Hippocampal formation (tissue), 2 donors: Measurements from ENCODE around the gene ALAD.
"Not testable (repeated sequence)": the region's sequence is repeated elsewhere in the genome, so short reads cannot be mapped to it uniquely, and the experiment has no call there.

Experiments used
- DNase-seq, 2 donors: peaks; one replicate each; lab custom pipeline; 2025; lab: John Stamatoyannopoulos, UW

Gene ALAD

DNA sequence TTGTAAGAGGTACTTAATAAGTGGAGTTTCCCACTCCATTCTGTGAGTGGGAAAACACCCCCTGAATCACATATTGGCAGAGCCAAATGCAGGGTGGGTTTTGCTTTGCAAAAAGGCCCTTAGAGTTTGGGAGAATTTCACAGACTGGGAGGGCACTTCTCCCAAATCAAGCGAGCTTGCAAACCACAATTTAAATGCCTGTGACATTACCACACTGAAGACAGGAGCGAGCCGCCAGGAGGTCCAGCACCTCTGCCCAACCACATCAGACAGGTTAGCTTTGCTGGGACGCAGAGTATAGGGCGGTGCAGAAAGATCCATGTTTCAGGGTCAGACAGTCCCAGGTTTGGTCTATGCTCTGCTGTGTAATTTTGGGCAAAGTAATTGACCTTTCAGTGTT lies 2.3 kb downstream of the ALAD start:
- no peak for DNase-seq

DNA sequence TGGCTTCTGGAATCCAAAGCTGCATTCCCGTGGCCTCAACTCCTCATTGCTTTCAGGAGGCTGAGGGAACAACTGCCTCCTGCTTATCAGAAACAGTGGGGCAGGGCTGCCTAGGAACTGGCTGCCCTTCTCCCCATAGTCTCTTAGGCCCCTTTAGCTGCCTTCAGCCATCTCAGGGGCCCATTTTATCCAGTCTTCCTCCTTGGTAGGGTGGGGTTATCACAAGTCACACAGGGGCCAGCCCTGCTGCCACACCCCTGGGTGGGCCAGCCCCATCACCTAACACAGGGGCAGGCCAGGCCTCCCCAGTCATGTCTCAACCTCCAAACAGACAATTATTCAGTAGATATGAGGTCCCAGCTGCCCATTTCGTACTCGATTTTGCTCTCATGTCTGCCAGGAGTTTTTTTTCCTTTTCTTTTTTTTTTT lies 3.9 kb downstream of the ALAD start:
- no peak for DNase-seq

DNA sequence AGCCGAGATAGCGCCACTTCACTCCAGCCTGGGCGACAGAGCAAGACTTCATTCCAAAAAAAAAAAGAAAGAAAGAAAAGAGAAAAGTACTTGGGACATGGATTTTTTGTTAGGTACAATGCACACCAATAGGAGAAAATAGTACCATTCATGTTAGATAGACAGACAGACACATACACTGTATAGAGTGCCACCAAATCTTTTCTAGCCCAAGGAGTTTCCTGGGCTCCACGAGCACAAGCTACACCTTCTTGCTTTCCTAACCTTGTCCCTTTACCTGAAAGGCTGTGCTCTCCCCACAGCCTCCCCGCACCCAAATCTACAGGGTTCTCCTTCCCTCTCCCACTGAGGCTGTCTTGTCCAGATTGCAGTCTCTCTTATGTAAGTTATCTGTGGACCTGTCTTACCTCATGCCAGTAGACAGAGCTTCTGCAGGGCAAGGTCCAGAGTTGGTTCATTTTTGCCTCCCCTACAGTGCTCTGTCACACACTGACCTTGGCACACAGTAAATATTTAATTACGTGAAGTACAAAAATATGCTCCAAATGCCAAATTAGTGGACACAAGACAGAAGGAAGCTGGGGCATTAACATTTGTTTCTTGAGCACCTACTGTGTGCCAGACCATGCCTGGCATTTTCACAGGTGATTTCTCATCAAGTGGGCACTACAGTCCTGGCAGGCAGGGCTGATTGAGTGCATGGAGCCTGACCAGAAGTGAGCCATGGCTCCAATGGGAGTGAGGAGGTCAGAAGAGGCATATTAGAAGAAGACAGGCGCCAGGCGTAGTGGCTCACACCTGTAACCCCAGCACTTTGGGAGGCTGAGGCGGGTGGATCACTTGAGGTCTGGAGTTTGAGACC lies 5.9 kb downstream of the ALAD start:
- no peak for DNase-seq

DNA sequence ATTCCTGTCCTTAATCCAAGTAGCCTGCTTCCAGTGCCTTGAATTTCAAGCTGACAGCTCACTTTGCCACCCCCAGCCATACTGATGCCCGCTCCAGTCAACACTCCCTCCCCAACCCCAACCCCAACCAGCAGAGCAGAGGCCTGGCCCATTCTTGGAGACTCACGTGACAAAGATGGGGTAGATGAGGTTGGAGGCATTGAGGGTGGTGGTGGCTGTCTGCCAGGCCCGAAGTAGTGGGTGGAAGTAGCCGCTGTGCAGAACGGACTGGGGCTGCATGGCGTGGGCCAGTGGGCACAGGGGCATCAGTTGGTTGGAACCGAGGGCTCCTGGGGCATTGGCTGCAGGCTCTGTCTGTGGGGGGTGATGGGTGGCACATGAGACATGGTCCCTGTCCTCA lies 7.8 kb downstream of the ALAD start:
- peak; percentile 7 to 38 for DNase-seq

DNA sequence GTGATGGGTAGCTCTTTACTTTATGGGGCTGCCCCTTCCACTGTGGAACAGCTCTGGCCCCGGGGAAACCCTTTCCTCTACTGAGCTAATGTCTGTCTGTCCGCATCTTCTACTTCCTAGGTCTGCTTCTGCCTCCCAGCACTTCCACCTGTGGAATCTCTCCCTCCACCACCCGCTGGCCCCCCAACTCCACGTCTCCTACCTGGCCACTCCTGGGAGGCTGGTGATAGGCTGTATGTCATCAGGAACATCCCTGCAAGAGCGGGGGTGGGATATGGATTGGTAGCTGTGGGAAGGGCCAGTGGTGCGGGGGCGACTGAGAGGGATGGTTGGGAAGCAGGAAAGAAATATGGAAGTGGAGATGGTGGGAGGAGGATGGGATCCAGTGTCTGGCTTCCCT lies 9.2 kb downstream of the ALAD start:
- DNase-seq: no peak

DNA sequence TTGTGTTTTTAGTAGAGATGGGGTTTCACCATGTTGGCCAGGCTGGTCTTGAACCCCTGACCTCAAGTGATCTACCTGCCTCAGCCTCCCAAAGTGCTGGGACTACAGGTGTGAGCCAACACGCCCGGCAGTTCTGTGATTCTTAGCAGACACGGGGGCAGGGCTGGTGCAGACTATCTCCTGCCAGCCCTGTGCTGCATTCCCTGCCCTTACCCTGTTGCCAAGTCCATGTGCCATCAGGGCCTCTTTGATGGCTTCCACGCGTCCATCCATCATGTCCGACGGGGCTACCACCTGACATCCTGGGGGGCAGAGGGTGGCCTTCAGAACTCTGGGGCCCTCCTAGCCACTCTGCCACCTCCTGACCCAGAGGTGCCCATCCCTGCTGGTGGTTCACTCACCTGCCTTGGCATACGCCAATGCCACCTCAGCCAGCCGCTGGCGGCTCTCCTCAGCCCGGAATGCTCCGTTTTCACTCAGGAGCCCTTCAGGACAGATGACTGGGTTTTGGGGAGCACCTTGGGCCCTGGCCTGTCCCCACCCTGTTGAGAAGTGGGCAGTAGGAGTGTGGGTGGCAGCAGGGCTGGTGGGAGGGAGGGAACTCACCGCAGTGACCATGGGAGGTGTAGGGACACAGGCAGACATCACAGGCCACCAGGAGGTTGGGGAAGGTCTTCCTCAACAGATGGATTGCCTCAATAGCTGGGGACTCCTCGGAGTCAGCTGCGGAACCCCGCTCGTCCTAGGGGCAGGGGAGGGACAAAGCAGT lies 10.7 kb downstream of the ALAD start:
- no peak for DNase-seq

DNA sequence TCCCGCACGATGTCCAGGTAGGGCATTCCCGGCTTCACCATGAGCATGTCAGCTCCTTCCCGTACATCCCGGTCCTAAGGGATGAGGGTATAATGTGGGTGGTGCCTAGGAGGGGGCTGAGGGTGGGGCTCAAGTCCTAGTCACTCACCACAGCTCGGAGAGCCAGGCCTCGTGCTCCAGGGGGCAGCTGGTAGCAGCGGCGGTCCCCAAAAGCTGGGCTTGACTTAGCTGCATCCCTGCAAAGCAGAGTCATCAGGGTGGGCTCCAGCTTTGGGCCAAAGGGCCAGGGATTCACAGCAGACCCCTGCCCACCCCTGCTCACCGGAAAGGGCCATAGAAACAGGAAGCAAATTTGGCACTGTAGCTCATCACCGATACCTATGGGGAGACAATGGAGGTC lies 11.6 kb downstream of the ALAD start:
- no peak for DNase-seq

DNA sequence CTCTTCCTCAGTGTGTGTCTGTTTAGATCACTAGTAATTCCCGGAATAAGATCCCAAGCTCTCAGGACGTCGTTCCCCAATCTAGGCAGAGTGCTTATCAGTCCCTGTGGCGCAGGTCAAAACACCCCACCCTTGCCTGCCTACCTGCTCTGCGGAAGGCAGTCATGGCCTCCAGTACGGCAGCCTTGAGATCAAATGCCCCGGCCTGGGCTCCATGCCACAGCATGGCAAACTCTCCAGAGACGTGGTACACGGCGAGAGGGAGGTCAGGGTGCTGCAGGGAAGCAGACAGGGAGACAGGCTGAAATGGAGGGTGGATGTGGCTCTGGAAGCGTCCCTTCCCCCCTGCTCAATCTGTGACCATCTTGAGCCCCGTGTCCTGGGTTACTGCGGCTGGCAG lies 12.3 kb downstream of the ALAD start:
- no peak for DNase-seq

DNA sequence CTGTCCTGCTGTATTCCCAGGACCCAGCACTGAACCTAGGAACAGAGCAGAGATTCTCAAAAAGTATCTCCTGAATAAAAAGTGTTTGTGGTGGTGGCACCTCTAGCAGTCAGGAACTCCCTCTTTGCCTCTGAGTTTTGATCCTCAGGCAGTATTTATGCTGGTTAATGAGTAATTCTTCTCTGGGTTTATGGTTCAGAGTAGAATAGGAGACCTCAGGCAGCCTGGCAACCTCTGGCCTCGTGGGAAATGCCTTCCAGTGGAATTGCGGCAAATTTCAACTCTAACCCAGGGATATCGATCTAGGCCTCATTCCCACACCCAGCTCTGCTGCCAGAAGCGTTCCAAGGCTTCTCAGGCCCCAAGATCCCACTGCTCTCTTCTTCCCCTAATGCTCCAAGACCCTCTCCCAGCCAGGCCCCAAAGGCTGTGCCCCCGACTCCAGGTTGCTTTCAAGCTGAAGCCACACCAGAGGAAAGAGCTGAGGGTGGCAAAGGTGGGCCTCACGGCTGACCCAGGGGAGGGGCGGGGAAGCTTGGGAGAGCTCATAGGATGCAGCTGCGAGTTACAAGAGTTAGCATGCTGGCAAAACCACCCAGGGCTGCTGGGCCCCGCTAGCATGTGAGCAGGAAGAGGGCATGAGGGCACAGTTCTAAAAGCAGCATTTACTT lies 13.4 kb downstream of the ALAD start:
- no peak for DNase-seq

DNA sequence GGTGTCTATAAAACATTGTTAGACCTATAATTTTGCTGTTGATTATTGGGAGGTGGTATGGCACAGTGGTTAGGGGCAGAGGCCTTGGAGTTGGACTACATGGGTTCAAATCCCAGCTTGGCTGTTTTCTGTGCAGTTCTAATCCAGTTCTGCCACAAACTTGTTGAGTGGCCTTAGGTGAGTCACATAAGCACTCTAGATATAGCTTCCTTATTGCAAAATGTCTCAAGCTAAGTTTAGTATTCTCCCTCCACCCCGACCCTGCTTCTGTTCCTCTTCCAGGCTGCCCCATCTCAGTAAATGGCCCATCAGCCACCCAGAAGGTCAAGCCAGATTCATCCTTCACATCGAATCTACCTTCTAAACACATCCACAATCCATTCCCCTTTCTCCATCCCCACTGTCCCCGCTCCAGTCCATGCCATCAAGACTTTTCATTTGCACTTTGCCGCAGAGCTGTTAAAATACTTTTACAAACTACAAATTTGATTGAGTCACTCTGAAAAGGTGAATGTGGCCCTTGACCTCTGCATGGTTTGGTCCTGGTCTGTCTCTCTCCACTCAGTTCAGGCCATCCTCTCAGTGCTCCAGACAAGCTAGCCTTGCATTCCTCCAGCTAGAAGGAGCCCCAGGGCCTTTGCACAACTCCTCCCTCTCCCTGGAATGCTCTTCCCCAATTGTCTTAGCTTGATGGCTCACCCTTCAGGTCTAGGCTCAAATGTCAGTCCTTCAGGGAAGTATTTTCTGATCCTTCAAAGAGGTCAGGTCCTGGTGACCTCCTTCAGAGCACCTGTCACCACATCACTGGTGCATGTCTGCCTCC lies 14.3 kb downstream of the ALAD start:
- DNase-seq: no peak

DNA sequence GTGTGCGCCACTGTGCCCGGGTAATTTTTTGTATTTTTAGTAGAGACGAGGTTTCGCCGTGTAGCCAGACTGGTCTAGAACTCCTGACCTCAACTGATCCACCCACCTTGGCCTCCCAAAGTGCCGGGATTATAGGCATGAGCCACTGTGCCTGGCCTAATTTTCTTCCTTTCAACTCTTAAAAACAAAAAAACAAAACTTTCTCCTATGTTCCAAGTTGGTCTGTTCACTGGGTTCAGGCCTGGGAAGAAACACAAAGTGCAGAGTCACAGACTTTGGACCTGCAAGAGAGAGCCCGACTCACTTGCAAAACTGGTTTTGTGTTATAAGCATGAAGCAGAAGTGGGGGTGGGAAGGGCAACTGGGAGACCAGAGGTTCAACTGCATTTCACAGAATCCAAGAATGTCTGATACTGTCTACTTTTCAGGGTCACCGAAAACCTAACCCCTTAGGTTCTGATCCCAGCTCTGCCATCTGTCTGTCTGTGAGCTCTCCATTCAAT lies 19.1 kb downstream of the ALAD start:
- DNase-seq: no peak

DNA sequence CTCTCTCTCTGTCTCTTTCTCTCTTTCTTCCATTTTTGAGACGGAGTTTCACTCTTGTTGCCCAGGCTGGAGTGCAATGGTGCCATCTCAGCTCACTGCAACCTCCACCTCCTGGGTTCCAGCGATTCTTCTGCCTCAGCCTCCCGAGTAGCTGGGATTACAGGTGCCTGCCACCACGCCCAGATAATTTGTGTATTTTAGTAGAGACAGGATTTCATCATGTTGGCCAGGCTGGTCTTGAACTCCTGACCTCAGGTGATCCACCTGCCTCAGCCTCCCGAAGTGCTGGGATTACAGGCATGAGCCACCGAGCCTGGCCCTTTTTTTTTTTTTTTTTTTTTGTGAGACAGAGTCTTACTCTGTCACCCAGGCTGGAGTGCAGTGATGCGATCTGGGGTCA lies 19.6 kb downstream of the ALAD start:
- DNase-seq: not testable (repeated sequence)

DNA sequence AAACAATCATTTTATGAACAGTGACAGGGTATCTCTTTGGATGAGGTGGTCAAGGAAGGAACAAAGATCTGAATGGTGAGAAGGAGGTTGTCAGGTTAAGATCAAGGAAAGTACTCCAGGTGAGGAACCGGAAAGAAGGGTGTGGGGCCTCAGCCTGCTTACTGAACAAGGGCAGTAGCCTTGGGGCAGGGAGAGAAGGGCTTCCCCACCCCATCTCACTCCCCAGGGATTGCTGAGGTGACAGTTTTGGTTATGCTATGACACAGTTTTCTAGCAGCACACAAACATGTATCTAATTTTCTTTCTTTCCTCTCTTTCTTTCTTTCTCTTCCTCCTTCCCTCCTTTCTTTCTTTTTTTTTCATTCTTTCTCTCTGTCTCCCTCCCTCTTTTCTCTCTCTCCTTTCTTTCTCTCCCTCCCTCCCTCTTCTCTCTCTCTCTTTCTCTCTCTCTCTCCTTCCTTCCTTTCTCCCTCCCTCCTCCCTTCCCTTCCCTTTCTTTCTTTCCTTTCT lies 20.2 kb downstream of the ALAD start:
- no peak for DNase-seq

DNA sequence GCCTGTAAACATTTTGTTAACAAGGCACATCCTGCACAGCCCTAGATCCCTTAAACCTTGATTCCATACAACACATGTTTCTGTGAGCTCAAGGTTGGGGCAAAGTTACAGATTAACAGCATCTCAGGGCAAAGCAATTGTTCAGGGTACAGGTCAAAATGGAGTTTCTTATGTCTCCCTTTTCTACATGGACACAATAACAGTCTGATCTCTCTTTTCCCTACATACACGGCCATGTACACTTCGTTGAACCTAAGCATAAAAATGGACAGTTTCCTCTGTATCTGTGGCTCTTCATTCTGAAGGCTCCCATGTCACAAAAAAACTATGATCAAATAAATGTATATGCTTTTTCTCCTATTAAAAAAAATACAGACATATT lies 21.3 kb downstream of the ALAD start:
- not testable (repeated sequence) for DNase-seq

DNA sequence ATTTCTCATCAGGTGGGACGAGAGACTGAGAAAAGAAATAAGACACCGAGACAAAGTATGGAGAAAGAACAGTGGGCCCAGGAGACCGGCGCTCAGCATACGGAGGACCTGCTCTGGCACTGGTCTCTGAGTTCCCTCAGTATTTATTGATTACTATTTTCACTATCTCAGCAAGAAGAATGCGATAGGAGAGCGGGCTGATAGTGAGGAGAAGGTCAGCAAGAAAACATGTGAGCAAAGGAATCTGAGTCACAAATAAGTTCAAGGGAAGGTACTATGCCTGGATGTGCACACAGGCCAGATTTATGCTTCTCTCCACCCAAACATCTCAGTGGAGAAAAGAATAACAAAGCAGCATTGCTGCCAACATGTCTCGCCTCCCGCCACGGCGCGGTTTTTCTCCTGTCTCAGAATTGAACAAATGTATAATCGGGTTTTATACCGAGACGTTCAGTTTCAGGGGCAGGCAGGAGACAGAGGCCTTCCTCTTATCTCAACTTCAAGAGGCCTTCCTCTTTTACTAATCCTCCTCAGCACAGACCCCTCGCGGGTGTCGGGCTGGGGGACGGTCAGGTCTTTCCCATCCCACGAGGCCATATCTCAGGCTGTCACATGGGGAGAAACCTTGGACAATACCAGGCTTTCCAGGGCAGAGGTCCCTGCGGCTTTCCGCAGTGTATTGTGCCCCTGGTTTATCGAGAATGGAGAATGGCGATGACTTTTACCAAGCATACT lies 21.8 kb downstream of the ALAD start:
- DNase-seq: not testable (repeated sequence)

DNA sequence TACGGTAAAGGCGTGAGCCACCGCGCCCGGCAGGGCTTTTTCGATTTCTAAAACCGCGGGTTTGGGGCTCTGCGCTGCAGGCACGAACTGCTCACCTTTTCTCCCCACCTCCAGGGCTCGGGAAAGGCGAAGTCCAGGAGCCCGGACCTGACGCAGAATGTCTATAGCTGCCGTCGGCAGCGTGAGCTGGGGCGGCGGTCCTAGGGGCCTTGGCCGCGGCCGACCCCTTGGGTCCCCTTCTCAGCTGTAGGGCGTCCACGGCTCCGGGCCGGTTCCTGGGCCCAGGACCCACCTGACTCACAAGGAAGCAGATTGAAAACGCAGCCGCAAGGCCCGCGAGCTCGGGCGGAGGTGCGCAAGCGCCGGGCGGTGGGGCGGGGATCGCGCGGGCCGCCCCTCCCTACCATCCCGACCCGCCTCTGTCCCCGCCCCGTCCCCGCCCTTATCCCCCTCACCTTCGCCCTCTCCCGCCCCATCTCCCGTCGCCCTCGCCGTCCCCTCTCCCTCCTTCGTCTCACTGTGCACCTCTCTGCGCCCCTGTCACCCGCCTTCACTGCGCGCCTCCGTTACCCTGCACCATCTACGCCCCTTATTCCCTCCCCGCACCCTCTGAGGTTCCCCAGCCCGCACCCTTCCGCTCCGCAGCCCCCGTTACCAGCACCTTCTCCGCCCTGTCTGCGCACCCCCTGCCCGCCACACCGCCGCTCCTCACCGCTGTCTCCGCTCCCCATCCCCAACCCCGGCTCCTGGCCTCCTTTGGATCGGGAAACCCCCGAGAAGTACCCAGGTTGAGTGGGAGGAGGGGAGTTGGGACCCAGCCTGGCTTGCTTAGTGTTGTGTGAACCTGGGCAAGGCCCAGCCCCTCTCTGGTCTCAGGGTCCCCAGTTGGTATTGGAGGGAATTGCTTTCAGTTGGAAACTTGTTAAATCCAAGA lies 24.2 kb downstream of the ALAD start, which contains the start of gene HDHD3:
HDHD3 (minus strand) TSS at position 353 of the 934 bp plus-strand sequence. CDS start 2,632 bp downstream, outside the sequence.
- DNase-seq: peak; percentile 61 to 69

DNA sequence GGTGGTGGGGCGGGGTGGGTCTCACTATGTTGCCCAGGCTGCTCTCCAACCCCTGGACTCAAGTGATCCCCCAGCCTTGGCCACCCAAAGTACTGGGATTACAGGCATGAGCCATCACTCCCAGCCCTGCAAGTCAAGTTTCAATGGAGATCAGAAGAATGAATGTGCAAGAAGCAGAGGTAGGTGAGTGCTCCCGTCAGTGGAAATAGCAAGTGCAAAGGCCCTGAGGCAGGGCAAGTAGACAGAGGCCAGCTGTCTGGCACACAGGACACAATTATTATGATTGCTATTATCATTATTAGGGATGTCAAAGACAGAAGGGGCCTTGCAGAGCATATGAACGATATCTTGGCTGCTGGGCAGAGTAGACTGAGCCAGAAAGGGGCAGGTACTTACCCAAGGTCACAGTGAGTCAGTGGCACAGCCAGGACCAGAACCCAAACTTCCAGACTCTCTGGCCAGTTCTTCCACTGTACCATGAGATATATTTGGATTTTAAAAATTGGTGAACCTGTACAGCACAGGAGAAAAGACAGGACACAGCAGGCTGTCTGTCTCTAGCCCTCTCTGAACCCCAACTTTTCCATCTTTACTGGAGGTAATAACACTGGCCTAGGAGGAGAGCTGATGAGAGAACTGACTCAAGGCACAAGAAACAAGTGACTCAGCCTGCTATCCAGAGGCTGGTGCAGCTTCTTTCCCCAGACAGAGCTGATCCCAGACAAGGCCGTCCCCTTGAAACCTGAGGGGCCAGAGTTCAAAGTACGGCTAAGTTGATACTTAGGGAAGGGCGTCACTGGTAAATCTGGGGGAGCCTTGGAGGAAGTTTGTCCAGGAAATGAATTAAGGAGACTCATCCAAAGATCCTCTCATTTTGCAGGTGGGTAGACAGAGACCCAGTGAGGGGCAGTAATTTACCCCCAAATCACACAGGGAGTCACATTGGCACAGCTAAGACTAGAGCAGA lies 25.7 kb downstream of the ALAD start:
- DNase-seq: no peak
